Endodermal cell (in vitro differentiated cells): Measurements from ENCODE around the gene MEGF10. TPM values are rescaled to one million over a fixed set of nuclear protein-coding genes. Genes with fewer than 3 reads are reported as not detected.

ENCODE experiments used
- DNase-seq: peaks from one replicate; pipeline ENCODE4 v3.0.0-alpha.2; 2017
- H3K27ac ChIP-seq: 2 replicates; pipeline ENCODE4 v1.5.1; 2013; ENCODE audit warnings: mild to moderate bottlenecking, low read depth, low read length, moderate library complexity
- H3K27me3 ChIP-seq: 2 replicates; pipeline ENCODE4 v1.6.1; 2013; ENCODE audit warnings: mild to moderate bottlenecking, low read length, moderate library complexity; ENCODE audit not compliant: insufficient read depth, control insufficient read depth, poor library complexity, severe bottlenecking
- H3K36me3 ChIP-seq: 2 replicates; pipeline ENCODE4 v1.7.0; 2013; ENCODE audit warnings: mild to moderate bottlenecking, low read length, moderate library complexity; ENCODE audit not compliant: control insufficient read depth, insufficient read depth
- H3K4me1 ChIP-seq: one replicate; pipeline ENCODE4 v1.7.0; 2013; ENCODE audit warnings: low read length; ENCODE audit not compliant: control insufficient read depth, insufficient read depth
- H3K4me3 ChIP-seq: 2 replicates; pipeline ENCODE4 v1.5.1; 2013; ENCODE audit warnings: mild to moderate bottlenecking, low read length, moderate library complexity
- H3K9ac ChIP-seq: 2 replicates; pipeline ENCODE4 v1.6.1; 2013; ENCODE audit warnings: mild to moderate bottlenecking, low read length, moderate library complexity; ENCODE audit not compliant: poor library complexity, severe bottlenecking; ENCODE audit errors: extremely low read depth
- H3K9me3 ChIP-seq: 2 replicates; pipeline ENCODE4 v1.6.1; 2013; ENCODE audit warnings: mild to moderate bottlenecking, low read length, moderate library complexity; ENCODE audit not compliant: control insufficient read depth
- H3K27ac Mint-ChIP-seq: 2 replicates; pipeline ENCODE4 v1.8.0; 2020; ENCODE audit warnings: mixed read lengths
- H3K27me3 Mint-ChIP-seq: 2 replicates; pipeline ENCODE4 v1.8.0; 2021; ENCODE audit warnings: mild to moderate bottlenecking, mixed read lengths; ENCODE audit not compliant: insufficient read depth
- H3K36me3 Mint-ChIP-seq: 2 replicates; pipeline ENCODE4 v1.8.0; 2020; ENCODE audit warnings: low read depth, mixed read lengths
- H3K4me1 Mint-ChIP-seq: 2 replicates; pipeline ENCODE4 v1.8.0; 2020; ENCODE audit warnings: mixed read lengths
- H3K4me3 Mint-ChIP-seq: 2 replicates; pipeline ENCODE4 v1.8.0; 2020; ENCODE audit warnings: mild to moderate bottlenecking, moderate library complexity, mixed read lengths
- H3K9me3 Mint-ChIP-seq: 2 replicates; pipeline ENCODE4 v1.8.0; 2020; ENCODE audit warnings: mild to moderate bottlenecking, mixed read lengths
- WGBS, 2 experiments: methylation state at CpG; one replicate each; pipeline versions ENCODE4 v1.1.5 to v1.1.7; 2013; ENCODE audit warnings: missing lambda C conversion rate in 2 of 2, mixed read lengths in 1 of 2; ENCODE audit not compliant: insufficient coverage in 1 of 2, insufficient read length in 1 of 2; 5-methylcytosine and 5-hydroxymethylcytosine counted together
- total RNA-seq, 2 donors: library from RNA; stranded (reverse); fragmentation: NEBNext Ultra II Directional in 1 of 2; extraction: Animal tissue kit (Norgen Biotek cat#: 25700) in 1 of 2; gene quantifications; 2 replicates in 1 of 2; 3 replicates in 1 of 2; pipeline ENCODE4 v1.2.1, GENCODE V29; 2021
- TF ChIP-seq, protein P1 (sequence below): fragments of 200-600 bp; sonication (generic); conservative IDR thresholded peaks from 2 replicates; pipeline ENCODE4 v1.5.0; 2021; ENCODE audit warnings: antibody characterized with exemption, mild to moderate bottlenecking

Gene MEGF10
- total RNA-seq, 2 donors from 2014 or later, result 12.7 to 17.7 TPM

DNA sequence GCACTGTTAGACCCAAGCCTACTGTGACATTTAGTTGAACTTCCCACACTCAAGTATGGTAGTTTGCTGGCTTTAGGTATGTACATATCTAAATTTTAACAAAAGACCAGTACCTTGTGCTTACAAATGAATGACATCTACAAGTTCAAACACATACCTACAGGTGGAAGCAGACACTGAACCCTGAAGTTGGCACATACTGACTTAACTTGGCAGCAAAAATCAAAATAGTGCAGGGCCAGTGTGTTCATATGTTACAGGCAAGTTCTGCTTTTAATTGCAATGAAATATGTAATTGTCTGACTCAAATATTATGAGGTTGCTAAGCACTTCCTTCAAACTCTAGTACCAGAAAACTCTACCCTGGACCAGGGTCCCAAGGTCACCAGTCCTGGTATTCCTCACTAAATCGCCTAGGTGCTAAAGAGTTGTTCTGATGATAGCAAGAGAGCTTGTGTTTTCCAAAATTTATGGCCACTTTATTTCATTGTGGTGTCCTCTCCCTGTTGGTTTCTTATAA, 77.4 kb downstream of the MEGF10 start:
- H3K4me3 ChIP-seq, result no peak overlapping the region
- Mint-ChIP-seq H3K9me3 (no peaks in the 10 kb centered on the region), H3K27me3 (no peaks in the 10 kb centered on the region), H3K4me3 (no peak overlapping the region), H3K4me1 (no peaks in the 10 kb centered on the region), H3K36me3 (no peaks in the 10 kb centered on the region), H3K27ac (no peak overlapping the region)
- H3K9me3 ChIP-seq, result no peaks in the 10 kb centered on the region
- H3K27me3 ChIP-seq, result no peaks in the 10 kb centered on the region
- TF ChIP-seq, protein P1, sequence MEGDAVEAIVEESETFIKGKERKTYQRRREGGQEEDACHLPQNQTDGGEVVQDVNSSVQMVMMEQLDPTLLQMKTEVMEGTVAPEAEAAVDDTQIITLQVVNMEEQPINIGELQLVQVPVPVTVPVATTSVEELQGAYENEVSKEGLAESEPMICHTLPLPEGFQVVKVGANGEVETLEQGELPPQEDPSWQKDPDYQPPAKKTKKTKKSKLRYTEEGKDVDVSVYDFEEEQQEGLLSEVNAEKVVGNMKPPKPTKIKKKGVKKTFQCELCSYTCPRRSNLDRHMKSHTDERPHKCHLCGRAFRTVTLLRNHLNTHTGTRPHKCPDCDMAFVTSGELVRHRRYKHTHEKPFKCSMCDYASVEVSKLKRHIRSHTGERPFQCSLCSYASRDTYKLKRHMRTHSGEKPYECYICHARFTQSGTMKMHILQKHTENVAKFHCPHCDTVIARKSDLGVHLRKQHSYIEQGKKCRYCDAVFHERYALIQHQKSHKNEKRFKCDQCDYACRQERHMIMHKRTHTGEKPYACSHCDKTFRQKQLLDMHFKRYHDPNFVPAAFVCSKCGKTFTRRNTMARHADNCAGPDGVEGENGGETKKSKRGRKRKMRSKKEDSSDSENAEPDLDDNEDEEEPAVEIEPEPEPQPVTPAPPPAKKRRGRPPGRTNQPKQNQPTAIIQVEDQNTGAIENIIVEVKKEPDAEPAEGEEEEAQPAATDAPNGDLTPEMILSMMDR, result no peak
- no peaks in the 10 kb centered on the region for H3K36me3 ChIP-seq
- DNase-seq, result no peak
- H3K9ac ChIP-seq, result no peak overlapping the region
- H3K4me1 ChIP-seq, result no peaks in the 10 kb centered on the region
- WGBS, 2 experiments, result 95% methylated on average over 1 of the region's 1 CpG; no CpG with 5 or more reads in 1 of the 2 experiments
- H3K27ac ChIP-seq, result no peak overlapping the region

DNA sequence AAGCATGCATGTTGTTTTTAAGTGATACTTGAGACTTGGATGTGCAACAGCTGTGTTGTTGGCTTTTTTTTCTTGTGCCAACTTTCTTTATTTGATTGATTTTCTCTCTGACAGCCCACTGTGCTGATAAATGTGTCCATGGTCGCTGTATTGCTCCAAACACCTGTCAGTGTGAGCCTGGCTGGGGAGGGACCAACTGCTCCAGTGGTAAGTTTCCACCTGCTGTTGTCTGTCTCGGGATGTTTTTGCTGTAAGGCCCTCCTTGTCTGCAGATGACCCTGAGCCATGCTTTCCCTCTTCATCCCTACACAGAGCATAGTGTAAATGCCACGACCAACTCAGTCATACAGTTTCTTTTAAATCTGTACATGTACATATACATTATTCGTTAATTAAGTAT, 79.2 kb downstream of the MEGF10 start:
- Mint-ChIP-seq H3K9me3 (peaks cover 1% of the 10 kb centered on the region), H3K27me3 (no peaks in the 10 kb centered on the region), H3K4me1 (no peaks in the 10 kb centered on the region), H3K36me3 (peaks cover 2% of the 10 kb centered on the region), H3K27ac (no peak overlapping the region), H3K4me3 (no peak overlapping the region)
- TF ChIP-seq, protein P1, result no peak
- Histone ChIP-seq H3K27ac (no peak overlapping the region), H3K9me3 (peaks cover 13% of the 10 kb centered on the region), H3K4me3 (no peak overlapping the region), H3K27me3 (no peaks in the 10 kb centered on the region), H3K36me3 (peaks cover 6% of the 10 kb centered on the region), H3K9ac (no peak overlapping the region), H3K4me1 (no peaks in the 10 kb centered on the region)
- no peak for DNase-seq
- 92% methylated on average over 3 of the region's 4 CpGs; no CpG with 5 or more reads in 1 of the 2 experiments for WGBS, 2 experiments

DNA sequence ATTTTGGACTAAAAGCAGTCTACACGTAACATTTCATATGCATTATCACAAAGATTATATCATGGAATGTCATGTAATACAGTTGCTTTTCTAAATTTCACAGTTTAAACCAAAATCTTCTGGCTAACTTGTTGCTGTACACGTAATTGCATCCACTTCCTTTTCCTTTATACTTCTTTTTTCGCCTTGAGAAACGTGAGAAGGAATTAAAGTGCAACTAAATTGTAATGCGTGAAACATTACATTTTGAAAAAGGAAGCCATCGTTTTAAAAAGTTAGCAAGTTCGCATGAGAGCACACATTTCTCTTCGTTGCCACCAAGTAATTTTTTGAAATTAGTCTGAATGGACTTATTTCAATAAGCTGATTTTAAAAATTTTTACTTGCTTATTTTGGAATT, 80.0 kb downstream of the MEGF10 start:
- H3K4me1 ChIP-seq, result no peaks in the 10 kb centered on the region
- Mint-ChIP-seq H3K27ac (no peak overlapping the region), H3K27me3 (no peaks in the 10 kb centered on the region), H3K4me1 (no peaks in the 10 kb centered on the region), H3K9me3 (peaks cover 1% of the 10 kb centered on the region), H3K36me3 (peaks cover 3% of the 10 kb centered on the region), H3K4me3 (no peak overlapping the region)
- H3K36me3 ChIP-seq, result peaks cover 6% of the 10 kb centered on the region
- TF ChIP-seq, protein P1, result no peak
- WGBS, 2 experiments, result 92 to 97% methylated on average over 8 of the region's 8 CpGs
- DNase-seq, result no peak
- no peak overlapping the region for H3K9ac ChIP-seq
- H3K27me3 ChIP-seq, result no peaks in the 10 kb centered on the region
- peak overlapping the region; percentile 12 for H3K27ac ChIP-seq
- peaks cover 13% of the 10 kb centered on the region for H3K9me3 ChIP-seq
- H3K4me3 ChIP-seq, result no peak overlapping the region
